Common myeloid progenitor, CD34-positive (primary cell): ENCODE results near the gene SVOP.
A peak's percentile ranks its signal among the peaks of the same experiment; 100 is the strongest.
"Not testable (repeated sequence)": the region's sequence is repeated elsewhere in the genome, so short reads cannot be mapped to it uniquely, and the experiment has no call there.

Experiments
- CTCF ChIA-PET: fragments of 350-600 bp; sonication (Branson Sonifier 250); formaldehyde crosslinking; loops from one replicate; lab custom pipeline; 2021; ENCODE audit warnings: antibody characterized with exemption; lab: Charles Lee
- POLR2A ChIA-PET: fragments of 350-600 bp; sonication (Branson Sonifier 250); formaldehyde crosslinking; loops from one replicate; lab custom pipeline; 2021; ENCODE audit warnings: antibody characterized with exemption; lab: Charles Lee
- DNase-seq, 3 donors: peaks; one replicate each; pipeline versions ENCODE4 v3.0.0 to v3.0.0-alpha.2; 2013
- H3K27ac ChIP-seq, 2 experiments: 1 replicate in 1 of 2; 2 replicates in 1 of 2; pipeline ENCODE4 v1.7.0; 2013; ENCODE audit warnings: inconsistent platforms in 2 of 2, low read length in 2 of 2, mild to moderate bottlenecking in 2 of 2, low read depth in 1 of 2, moderate library complexity in 1 of 2; ENCODE audit not compliant: severe bottlenecking in 2 of 2, insufficient read depth in 1 of 2, poor library complexity in 1 of 2
- H3K27me3 ChIP-seq, 5 experiments: replicated peaks in 2 of 5; 1 replicate in 3 of 5; 2 replicates in 2 of 5; pipeline versions ENCODE4 v1.6.1 to v1.7.0; 2013; ENCODE audit warnings: low read length in 4 of 5, mild to moderate bottlenecking in 2 of 5, moderate library complexity in 2 of 5, inconsistent platforms in 1 of 5; ENCODE audit not compliant: insufficient read depth in 5 of 5, control insufficient read depth in 4 of 5
- H3K36me3 ChIP-seq, 4 experiments: 1 replicate in 2 of 4; 2 replicates in 2 of 4; pipeline versions ENCODE4 v1.6.1 to v1.7.0; 2013; ENCODE audit warnings: low read length in 3 of 4, control low read depth in 1 of 4, mild to moderate bottlenecking in 1 of 4; ENCODE audit not compliant: control insufficient read depth in 4 of 4, insufficient read depth in 4 of 4
- H3K4me1 ChIP-seq, 4 experiments: 1 replicate in 3 of 4; 2 replicates in 1 of 4; pipeline versions ENCODE4 v1.6.1 to v1.7.1; 2013; ENCODE audit warnings: low read length in 3 of 4, mild to moderate bottlenecking in 3 of 4, control low read depth in 1 of 4, inconsistent platforms in 1 of 4, moderate library complexity in 1 of 4; ENCODE audit not compliant: control insufficient read depth in 4 of 4, insufficient read depth in 4 of 4; ENCODE audit errors: control extremely low read depth in 1 of 4
- H3K4me3 ChIP-seq, 7 experiments: 1 replicate in 4 of 7; 2 replicates in 3 of 7; pipeline versions ENCODE4 v1.5.1 to v1.7.0; 2013; ENCODE audit warnings: mild to moderate bottlenecking in 7 of 7, low read length in 6 of 7, moderate library complexity in 6 of 7, inconsistent platforms in 2 of 7, low read depth in 2 of 7, control low read depth in 1 of 7; ENCODE audit not compliant: insufficient read depth in 4 of 7, control insufficient read depth in 1 of 7; ENCODE audit errors: extremely low read depth in 1 of 7
- H3K9me3 ChIP-seq, 5 experiments: 1 replicate in 4 of 5; 2 replicates in 1 of 5; pipeline versions ENCODE4 v1.6.1 to v1.7.1; 2013; ENCODE audit warnings: low read length in 4 of 5, mild to moderate bottlenecking in 2 of 5, inconsistent platforms in 1 of 5, low read depth in 1 of 5, moderate library complexity in 1 of 5; ENCODE audit not compliant: control insufficient read depth in 4 of 5, insufficient read depth in 2 of 5; ENCODE audit errors: control extremely low read depth in 1 of 5
- WGBS: methylation state at CpG from one replicate; pipeline ENCODE4 v1.1.5; 2013; ENCODE audit not compliant: insufficient coverage; 5-methylcytosine and 5-hydroxymethylcytosine counted together

The SVOP gene

GRCh38 chr12:109033239-109034196, 12.7 kb upstream of the SVOP start:
- WGBS, result 70% methylated on average over 4 of the region's 7 CpGs
- no peaks in the 10 kb centered on the region for H3K4me1 ChIP-seq
- ChIA-PET POLR2A (interaction anchor here (0.6 kb wide), 1 partner anchor 1264 kb away, joined by 4 read pairs; no protein-coding TSS in a partner anchor), CTCF (interaction anchor here (1.6 kb wide), 1 partner anchor 15 kb away, joined by 3 read pairs; no protein-coding TSS in a partner anchor)
- H3K36me3 ChIP-seq, result no peaks in the 10 kb centered on the region
- H3K4me3 ChIP-seq, result no peak overlapping the region
- peaks cover 0 to 2% (median 0%) of the 10 kb centered on the region in 5 experiments for H3K27me3 ChIP-seq
- H3K27ac ChIP-seq, result no peak overlapping the region
- DNase-seq, result no peak
- H3K9me3 ChIP-seq, result peaks cover 0 to 9% (median 4%) of the 10 kb centered on the region in 5 experiments

DNA sequence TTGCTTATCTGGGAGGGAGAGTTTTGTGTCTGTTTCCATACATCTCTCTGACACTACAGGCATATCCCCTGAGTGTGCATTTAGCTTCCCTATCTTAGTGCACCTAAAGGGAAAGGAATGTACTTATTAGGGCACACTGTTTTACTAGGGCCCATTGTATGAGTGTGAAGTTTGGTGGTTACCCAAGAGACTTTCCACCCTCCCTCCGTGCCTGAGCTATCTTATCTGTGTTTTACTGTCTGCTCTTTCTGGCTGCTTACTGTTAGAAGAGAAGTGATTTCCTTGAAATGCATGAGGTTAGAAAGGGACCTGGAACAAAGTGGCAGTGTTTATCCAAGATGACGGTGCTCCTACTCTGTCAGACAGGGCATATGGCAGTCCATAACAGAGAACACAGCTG, 8.5 kb upstream of the SVOP start:
- no peak for DNase-seq
- Histone ChIP-seq H3K27me3 (peaks cover 0 to 2% (median 0%) of the 10 kb centered on the region in 5 experiments), H3K4me1 (peaks cover 0 to 2% (median 0%) of the 10 kb centered on the region in 4 experiments), H3K27ac (no peak overlapping the region), H3K36me3 (no peaks in the 10 kb centered on the region), H3K4me3 (no peak overlapping the region), H3K9me3 (no peaks in the 10 kb centered on the region)
- ChIA-PET POLR2A (no interaction called here), CTCF (no interaction called here)
- 100% methylated on average over 1 of the region's 2 CpGs for WGBS

- DNase-seq, H3K4me1 ChIP-seq, H3K4me3 ChIP-seq, H3K36me3 ChIP-seq, CTCF ChIA-PET, H3K27me3 ChIP-seq, POLR2A ChIA-PET, H3K27ac ChIP-seq, H3K9me3 ChIP-seq: not testable (repeated sequence)
- 83% methylated on average over 1 of the region's 3 CpGs for WGBS
Measured at GRCh38 chr12:109028624-109029023, 7.8 kb upstream of the SVOP start.

DNA sequence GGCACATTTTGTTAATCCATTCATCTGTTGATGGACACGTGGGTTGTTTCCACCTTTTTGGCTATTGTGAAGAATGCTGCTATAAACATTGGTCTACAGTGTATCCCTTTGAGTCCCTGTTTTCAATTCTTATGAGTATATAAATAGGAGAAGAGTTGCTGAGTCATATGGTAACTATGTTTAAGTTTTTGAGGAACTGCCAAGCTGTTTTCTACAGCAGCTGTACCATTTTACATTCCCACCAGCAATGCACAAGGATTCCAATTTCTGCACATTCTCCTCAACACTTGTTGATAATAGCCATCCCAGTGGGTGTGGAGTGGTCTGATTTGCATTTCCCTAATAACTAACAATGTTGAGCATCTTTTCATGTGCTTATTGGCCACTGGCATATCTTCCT, 6.9 kb upstream of the SVOP start:
- POLR2A ChIA-PET, result no interaction called here

GRCh38 chr12:109020146-109020795, 597 bp downstream of the SVOP start:
- WGBS, result 80% methylated on average over 4 of the region's 7 CpGs
- no peak for DNase-seq
- Histone ChIP-seq H3K27ac (no peak overlapping the region), H3K36me3 (no peaks in the 10 kb centered on the region), H3K4me1 (peaks cover 0 to 6% (median 4%) of the 10 kb centered on the region in 4 experiments), H3K27me3 (peaks cover 0 to 5% (median 0%) of the 10 kb centered on the region in 5 experiments), H3K9me3 (no peaks in the 10 kb centered on the region), H3K4me3 (peak overlapping the region in 1 of 7 experiments; percentile 54)
- ChIA-PET POLR2A (no interaction called here), CTCF (no interaction called here)

More for the DNA sequence above, 6.9 kb upstream of the SVOP start:
- DNase-seq, result peak in 2 of 3 donors; percentile 41 to 58
- Histone ChIP-seq H3K27ac (no peak overlapping the region), H3K9me3 (no peaks in the 10 kb centered on the region), H3K4me3 (no peak overlapping the region), H3K27me3 (peaks cover 0 to 2% (median 0%) of the 10 kb centered on the region in 5 experiments), H3K36me3 (no peaks in the 10 kb centered on the region), H3K4me1 (peaks cover 0 to 2% (median 0%) of the 10 kb centered on the region in 4 experiments)
- no CpG with 5 or more reads among the region's 1 CpG for WGBS
- CTCF ChIA-PET, result no interaction called here

GRCh38 chr12:109018296-109018695, 2.6 kb downstream of the SVOP start:
- no peak for DNase-seq
- WGBS, result 78% methylated on average over 4 of the region's 4 CpGs
- no peak overlapping the region for H3K27ac ChIP-seq
- peaks cover 0 to 6% (median 4%) of the 10 kb centered on the region in 4 experiments for H3K4me1 ChIP-seq
- H3K9me3 ChIP-seq, result no peaks in the 10 kb centered on the region
- no peaks in the 10 kb centered on the region for H3K36me3 ChIP-seq
- POLR2A ChIA-PET, result no interaction called here
- H3K4me3 ChIP-seq, result no peak overlapping the region
- H3K27me3 ChIP-seq, result peaks cover 0 to 6% (median 2%) of the 10 kb centered on the region in 5 experiments
- CTCF ChIA-PET, result interaction anchor here (1.3 kb wide), 1 partner anchor 15 kb away, joined by 3 read pairs; no protein-coding TSS in a partner anchor
